Gastrocnemius medialis (tissue), 4 donors: ENCODE measurements around the gene FOCAD. TPM values are rescaled to one million over a fixed set of nuclear protein-coding genes. Genes with fewer than 3 reads are reported as not detected.

Source experiments
- ATAC-seq, 2 donors: fragments of 150-250 bp; one replicate each; pipeline ENCODE4 v1.9.1; 2016
- DNase-seq, 2 donors: peaks; one replicate each; pipeline ENCODE4 v3.0.0-alpha.2; 2019
- H3K27ac ChIP-seq, 4 donors: fragments of 200-600 bp; sonication (generic); 1 replicate in 1 of 4; 2 replicates in 3 of 4; pipeline ENCODE4 v1.5.1; 2016 to 2018; ENCODE audit warnings: mild to moderate bottlenecking in 2 of 4, moderate library complexity in 1 of 4
- H3K27me3 ChIP-seq, 3 donors: fragments of 200-600 bp; sonication (generic) in 2 of 3; 1 replicate in 1 of 3; 2 replicates in 2 of 3; pipeline versions ENCODE4 v1.5.1 to v1.6.0; 2016 to 2019; ENCODE audit warnings: mild to moderate bottlenecking in 1 of 3, moderate library complexity in 1 of 3
- H3K36me3 ChIP-seq, 2 donors: fragments of 200-600 bp; sonication (generic) in 1 of 2; one replicate each; pipeline ENCODE4 v1.5.1; 2017 to 2018
- H3K4me1 ChIP-seq, 2 donors: fragments of 200-600 bp; sonication (generic) in 1 of 2; one replicate each; pipeline ENCODE4 v1.5.1; 2016 to 2017; ENCODE audit warnings: mild to moderate bottlenecking in 2 of 2
- H3K4me3 ChIP-seq, 4 donors: fragments of 200-600 bp; sonication (generic) in 3 of 4; 1 replicate in 1 of 4; 2 replicates in 3 of 4; pipeline ENCODE4 v1.5.1; 2016 to 2019; ENCODE audit warnings: mild to moderate bottlenecking in 2 of 4
- H3K9me3 ChIP-seq, 3 donors: fragments of 200-600 bp; sonication (generic) in 2 of 3; 1 replicate in 1 of 3; 2 replicates in 2 of 3; pipeline ENCODE4 v1.5.1; 2016 to 2019
- CTCF ChIP-seq, 5 experiments: fragments of 450-650 bp in 3 of 5; fragments of 200-600 bp in 2 of 5; sonication (generic) in 2 of 5; IDR thresholded peaks in 4 of 5; conservative IDR thresholded peaks in 1 of 5; 1 replicate in 4 of 5; 2 replicates in 1 of 5; pipeline ENCODE4 v1.5.1; 2016 to 2019; ENCODE audit warnings: antibody characterized with exemption in 5 of 5, mild to moderate bottlenecking in 3 of 5, moderate library complexity in 3 of 5
- POLR2A ChIP-seq, 2 donors: fragments of 450-650 bp; IDR thresholded peaks; one replicate each; pipeline ENCODE4 v1.6.1; 2017; ENCODE audit warnings: antibody characterized with exemption in 2 of 2, mild to moderate bottlenecking in 2 of 2, moderate library complexity in 2 of 2
- in situ Hi-C, 4 donors: fragments of 200-750 bp; cut with MboI; loops; one replicate each; pipeline versions ENCODE4 v1.15.0 to v1.8.0; 2017; ENCODE audit warnings: low sequenced_read_pairs in 4 of 4
- intact Hi-C: fragments of 100-400 bp; cut with DNase I; formaldehyde crosslinking; loops from one replicate; pipeline ENCODE4 v1.15.1; 2023; ENCODE audit warnings: low total_unique reads
- total RNA-seq, 4 donors: library from RNA; depleted of rRNA; stranded (reverse); fragments of >200 nt; gene quantifications; one replicate each; pipeline versions ENCODE4 v1.1.0 to v1.2.3, GENCODE V29; 2016

Gene FOCAD
- total RNA-seq, 4 donors from 2014 or later = 19.5 to 36.0 (median 28.6) TPM

DNA sequence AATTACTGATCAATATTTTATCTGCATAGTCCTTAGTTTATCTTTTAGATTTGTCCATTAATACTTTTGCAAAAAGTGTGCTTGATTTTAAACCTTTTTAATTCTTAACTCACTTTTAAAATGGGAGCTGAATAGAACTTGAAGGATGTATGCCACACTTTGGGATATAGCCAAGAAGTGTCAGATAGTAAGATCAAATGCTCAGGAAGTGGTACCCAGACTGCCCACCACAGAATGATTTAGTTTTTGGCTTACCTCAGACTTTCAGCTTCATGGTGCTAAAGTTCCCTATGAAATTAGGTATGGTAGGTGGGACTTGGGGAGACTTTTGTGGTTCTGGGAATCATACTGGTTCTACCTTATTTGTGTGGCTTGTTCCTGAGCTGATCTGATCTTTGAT, 14.7 kb downstream of the FOCAD start:
- Histone ChIP-seq H3K27me3 (no peaks in the 10 kb centered on the region), H3K36me3 (no peaks in the 10 kb centered on the region), H3K4me3 (no peak overlapping the region), H3K9me3 (no peaks in the 10 kb centered on the region), H3K4me1 (peaks cover 12 to 20% of the 10 kb centered on the region in 2 donors), H3K27ac (no peak overlapping the region)
- no peak for ATAC-seq
- in situ Hi-C loops = loop anchor here in 3 of 4 donors (5.0 to 25.0 kb wide), 4 partner anchors 71 to 1461 kb away; partner anchors contain the start of genes DENND4C (in 1 of the 3) and MLLT3 (in 1 of the 3)
- intact Hi-C loops = no loop called here
- DNase-seq = no peak
- no peak for TF ChIP-seq CTCF (IDR thresholded peaks at IDR 0.05 in 4 of 5, conservative IDR thresholded peaks at IDR 0.05 in 1 of 5)
- no peak for TF ChIP-seq POLR2A (IDR thresholded peaks at IDR 0.05)

DNA sequence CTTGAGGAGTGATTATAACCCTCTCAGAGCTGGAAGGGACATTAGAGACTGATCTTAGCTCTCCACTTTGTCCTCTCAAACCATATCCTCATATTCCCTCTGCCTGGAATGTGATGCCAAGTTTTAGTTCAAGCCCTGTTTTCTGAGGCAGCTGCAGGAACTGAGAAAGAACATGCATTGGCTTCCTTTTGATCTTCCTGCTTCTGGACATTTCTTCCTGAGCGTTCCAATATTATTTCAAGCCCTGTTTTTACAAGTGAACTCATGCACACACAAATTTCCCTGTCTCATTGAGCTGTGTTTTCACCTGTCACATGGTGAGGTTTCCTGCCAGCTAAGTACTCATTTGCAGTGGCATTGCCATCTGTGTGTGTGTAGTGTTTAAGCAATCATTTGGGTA, 17.0 kb downstream of the FOCAD start:
- TF ChIP-seq POLR2A (IDR thresholded peaks at IDR 0.05) = no peak
- TF ChIP-seq CTCF (IDR thresholded peaks at IDR 0.05 in 4 of 5, conservative IDR thresholded peaks at IDR 0.05 in 1 of 5) = no peak
- Histone ChIP-seq H3K4me1 (peaks cover 12 to 22% of the 10 kb centered on the region in 2 donors), H3K9me3 (no peaks in the 10 kb centered on the region), H3K36me3 (no peaks in the 10 kb centered on the region), H3K27me3 (no peaks in the 10 kb centered on the region), H3K27ac (peak overlapping the region; percentile 20 to 58 (median 34)), H3K4me3 (no peak overlapping the region)
- ATAC-seq (peak; percentile 75 to 79), DNase-seq (no peak)
- intact Hi-C loops = no loop called here
- in situ Hi-C loops = no loop called here

DNA sequence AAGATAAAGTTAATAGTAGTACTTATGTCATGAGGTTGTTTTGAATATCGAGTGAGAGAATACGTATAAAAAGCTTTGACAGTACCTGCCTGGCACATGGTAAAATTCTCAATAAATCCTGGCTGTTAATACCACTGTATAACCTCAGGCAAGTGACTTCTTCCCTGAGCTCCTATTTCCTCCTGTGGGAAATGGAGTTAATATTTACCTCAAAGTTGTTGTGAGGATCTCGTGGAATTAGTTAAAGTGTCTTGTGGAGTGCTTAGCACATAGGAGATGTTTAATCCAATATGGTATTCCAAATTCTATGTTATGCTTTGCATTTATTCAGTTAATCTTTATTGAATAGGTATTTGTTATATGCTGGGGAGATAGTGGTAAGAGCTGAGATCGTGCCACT, 18.5 kb downstream of the FOCAD start:
- H3K36me3 ChIP-seq = no peaks in the 10 kb centered on the region
- DNase-seq (no peak), ATAC-seq (no peak)
- no peaks in the 10 kb centered on the region for H3K27me3 ChIP-seq
- TF ChIP-seq POLR2A (IDR thresholded peaks at IDR 0.05) (no peak), CTCF (IDR thresholded peaks at IDR 0.05 in 4 of 5, conservative IDR thresholded peaks at IDR 0.05 in 1 of 5) (no peak)
- in situ Hi-C loops = no loop called here
- H3K9me3 ChIP-seq = no peaks in the 10 kb centered on the region
- no peak overlapping the region for H3K4me3 ChIP-seq
- no peak overlapping the region for H3K27ac ChIP-seq
- H3K4me1 ChIP-seq = peaks cover 12 to 32% of the 10 kb centered on the region in 2 donors
- intact Hi-C loops = no loop called here

DNA sequence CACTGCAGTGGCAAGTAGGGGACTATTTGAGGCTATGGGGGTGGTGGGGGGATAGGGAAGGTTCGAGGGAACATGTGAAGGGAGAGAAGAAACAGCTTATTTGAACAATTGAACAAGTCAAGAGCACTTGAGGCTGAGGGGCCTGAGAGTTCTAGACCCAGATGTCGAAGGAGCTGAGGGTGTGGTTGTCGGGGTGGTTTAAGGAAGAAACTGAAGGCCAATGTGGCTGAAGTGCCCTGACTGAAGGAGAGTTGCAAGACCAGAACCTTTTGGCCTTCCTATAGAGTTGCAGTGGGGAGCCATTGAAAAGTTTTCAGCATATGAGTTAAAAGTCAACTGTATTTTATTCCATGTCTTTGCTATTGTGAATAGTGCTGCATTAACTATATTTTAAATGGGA, 19.1 kb downstream of the FOCAD start:
- Histone ChIP-seq H3K36me3 (no peaks in the 10 kb centered on the region), H3K4me3 (no peak overlapping the region), H3K4me1 (peaks cover 12 to 37% of the 10 kb centered on the region in 2 donors), H3K27ac (no peak overlapping the region), H3K27me3 (no peaks in the 10 kb centered on the region), H3K9me3 (no peaks in the 10 kb centered on the region)
- DNase-seq = no peak
- intact Hi-C loops (no loop called here), in situ Hi-C loops (no loop called here)
- no peak for ATAC-seq
- TF ChIP-seq CTCF (IDR thresholded peaks at IDR 0.05 in 4 of 5, conservative IDR thresholded peaks at IDR 0.05 in 1 of 5) (no peak), POLR2A (IDR thresholded peaks at IDR 0.05) (no peak)

- Histone ChIP-seq H3K9me3 (no peaks in the 10 kb centered on the region), H3K4me3 (no peak overlapping the region), H3K36me3 (no peaks in the 10 kb centered on the region), H3K27ac (no peak overlapping the region), H3K4me1 (peaks cover 7 to 31% of the 10 kb centered on the region in 2 donors), H3K27me3 (no peaks in the 10 kb centered on the region)
- TF ChIP-seq POLR2A (IDR thresholded peaks at IDR 0.05) (no peak), CTCF (IDR thresholded peaks at IDR 0.05 in 4 of 5, conservative IDR thresholded peaks at IDR 0.05 in 1 of 5) (no peak)
- DNase-seq = no peak
- intact Hi-C loops (no loop called here), in situ Hi-C loops (no loop called here)
- peak in 1 of 2 donors; percentile 53 for ATAC-seq
These were observed 23.6 kb downstream of the FOCAD start for GRCh38 chr9:20707708-20708107.
